Activated gamma-delta T cell (primary cell): ENCODE results near the gene HOXD9.

Experiments used
- DNase-seq: peaks from one replicate; lab custom pipeline; 2025; lab: John Stamatoyannopoulos, UW

The HOXD9 gene

DNA sequence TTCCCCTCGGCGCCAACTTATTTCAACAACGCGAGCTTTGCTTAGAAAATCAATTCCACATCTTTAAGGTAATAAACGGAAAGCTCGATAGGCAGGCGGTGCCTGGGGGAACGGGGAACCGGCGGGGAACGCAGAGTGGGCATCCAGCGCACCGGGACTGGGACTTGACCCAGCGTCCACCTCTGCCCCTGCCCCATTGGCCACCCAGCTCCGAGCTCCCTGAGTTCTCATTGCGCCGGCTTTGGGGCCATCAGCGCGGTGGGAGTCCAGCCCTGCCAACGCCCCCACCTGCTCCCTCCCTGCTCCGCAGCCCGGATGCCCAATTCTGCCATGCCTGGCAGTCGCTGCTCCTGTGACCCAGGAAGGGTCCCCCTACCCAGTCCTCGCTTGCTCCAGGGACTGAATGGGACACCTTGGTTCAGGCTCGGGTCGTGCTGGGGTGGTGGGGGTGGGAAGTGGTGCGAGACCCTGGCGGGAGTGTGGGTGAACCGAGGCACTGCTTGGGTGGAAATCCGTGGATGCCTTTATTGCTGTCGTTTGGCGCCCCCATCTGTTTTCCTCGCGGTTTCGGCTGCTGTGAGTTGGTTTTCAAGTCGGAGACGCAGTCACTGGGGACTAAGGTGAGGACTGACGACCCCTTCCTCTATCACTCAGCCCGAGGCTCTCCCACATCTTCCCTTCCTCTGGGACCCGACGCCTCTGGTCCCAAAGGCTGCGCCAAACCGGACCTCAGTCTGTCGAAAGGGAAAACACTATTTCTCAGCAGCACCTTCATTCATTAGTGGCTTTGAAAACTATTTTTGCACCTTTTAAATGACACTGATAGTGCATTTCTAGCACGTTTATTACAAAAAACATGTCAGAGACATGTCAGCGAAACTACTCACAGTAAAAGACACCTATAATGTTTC lies 36.4 kb upstream of the HOXD9 start:
- DNase-seq, result no peak

DNA sequence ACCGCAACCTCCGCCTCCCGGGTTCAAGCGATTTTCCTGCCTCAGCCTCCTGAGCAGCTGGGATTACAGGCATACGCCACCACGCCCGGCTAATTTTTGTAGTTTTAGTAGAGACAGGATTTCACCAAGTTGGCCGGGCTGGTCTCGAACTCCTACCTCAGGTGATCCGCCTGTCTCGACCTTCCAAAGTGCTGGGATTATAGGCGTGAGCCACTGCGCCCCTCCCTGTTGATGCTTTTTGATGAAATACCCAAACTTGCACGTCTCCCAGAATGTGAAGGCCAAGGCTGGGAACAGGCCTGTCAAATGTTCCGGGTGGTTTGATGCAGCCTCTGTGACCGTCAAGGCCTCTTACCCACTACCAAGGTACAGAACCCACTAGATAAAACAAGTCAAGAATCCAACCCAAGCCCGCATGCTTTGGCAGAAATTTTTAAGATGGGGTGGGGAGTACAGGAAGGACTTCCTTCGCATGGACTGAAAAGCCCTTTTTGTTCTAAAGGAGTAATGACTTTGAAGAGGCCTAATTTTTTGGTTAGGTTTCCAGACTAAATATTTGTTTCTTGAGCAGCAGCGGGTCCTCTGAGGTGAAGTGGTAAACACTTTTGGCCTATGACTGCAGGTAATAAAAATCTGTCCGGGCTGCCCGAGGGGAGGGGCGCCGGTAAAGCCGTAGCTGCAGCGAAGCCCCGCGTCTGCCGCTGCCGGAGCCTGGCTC lies 35.0 kb upstream of the HOXD9 start:
- DNase-seq, result no peak

DNA sequence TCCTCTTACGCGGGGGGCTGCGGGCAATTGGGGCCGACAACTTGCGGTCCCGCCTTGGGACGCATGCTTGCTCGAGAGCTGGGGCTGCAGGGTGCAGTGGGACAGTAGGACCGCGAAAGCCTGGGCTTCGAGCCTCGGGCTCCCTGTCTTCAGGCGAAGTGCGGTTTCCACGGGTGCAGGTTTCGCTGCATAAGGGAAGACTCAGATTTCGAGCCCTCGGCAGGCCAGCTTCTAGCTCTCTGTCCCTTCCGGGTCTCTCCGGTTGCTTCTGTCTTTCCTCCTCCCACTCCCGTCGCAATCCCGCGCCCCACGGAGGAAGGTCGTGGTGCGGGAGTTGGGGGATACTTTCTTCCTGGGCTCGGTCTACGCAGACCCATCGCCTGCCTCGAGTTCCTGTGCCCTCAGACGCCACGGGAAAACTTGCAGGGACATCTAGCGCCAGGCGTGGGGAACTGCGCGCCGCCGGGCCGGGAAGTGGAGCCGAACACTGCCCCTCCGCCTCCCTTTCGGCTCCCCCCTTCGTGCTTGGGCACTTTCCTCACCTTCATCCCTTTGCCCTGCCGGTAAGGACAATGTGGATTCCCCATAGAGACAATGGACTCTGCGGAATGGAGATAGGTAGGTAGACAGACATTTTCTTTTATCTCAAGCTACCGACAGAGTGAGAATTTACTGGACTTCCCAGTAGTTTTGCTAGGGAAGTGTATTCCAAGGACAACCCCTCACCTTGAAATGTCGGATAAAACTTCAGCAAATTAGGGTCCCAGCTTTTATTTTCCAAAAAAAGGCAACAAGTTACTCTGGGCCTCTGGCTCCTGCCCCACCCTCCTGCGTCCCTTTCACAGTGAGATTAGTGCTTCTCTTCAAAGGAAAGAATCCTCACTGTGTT lies 34.2 kb upstream of the HOXD9 start:
- DNase-seq, result no peak

DNA sequence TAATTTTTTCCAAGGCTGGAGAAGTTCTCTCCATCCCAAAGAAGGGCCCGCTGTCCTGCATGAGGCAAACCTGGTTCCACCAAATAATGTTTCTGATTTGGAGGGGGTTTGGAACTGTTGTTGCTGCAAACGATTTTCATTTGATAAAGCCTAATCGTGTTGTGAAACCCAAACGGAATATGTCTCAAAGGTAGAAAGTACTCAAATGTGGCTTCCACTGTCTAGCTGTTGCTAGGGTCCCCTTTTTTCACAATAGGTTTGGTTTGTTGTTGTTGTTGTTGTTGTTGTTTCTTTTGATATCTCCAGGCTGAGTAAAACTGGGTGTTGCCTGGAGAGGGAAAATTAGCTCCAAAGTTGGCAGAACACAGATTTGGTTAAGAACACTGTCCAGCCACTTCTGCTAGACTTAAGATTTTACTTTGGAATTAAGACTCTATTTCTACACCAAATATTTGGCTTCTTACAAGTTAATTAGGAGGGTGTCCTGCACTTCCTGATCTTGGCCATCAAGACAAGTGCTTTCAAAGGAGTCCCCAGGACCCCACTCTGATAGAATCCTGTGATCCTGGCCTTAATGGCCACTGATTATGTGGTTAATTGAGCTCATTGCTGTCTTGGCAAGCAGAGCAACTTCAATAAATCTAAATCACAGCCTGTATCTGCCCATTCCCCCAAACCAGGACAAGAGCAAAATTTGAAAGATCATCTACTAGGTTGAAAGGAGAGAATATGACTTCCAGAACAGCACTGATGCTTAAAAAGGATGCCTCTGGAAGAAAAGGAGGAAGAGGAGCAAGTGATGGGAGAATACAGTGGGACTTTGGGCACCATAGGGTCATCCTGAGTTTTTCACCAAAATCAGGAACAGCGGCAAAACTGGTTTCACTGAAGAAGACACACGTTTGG lies 33.3 kb upstream of the HOXD9 start:
- DNase-seq, result no peak

DNA sequence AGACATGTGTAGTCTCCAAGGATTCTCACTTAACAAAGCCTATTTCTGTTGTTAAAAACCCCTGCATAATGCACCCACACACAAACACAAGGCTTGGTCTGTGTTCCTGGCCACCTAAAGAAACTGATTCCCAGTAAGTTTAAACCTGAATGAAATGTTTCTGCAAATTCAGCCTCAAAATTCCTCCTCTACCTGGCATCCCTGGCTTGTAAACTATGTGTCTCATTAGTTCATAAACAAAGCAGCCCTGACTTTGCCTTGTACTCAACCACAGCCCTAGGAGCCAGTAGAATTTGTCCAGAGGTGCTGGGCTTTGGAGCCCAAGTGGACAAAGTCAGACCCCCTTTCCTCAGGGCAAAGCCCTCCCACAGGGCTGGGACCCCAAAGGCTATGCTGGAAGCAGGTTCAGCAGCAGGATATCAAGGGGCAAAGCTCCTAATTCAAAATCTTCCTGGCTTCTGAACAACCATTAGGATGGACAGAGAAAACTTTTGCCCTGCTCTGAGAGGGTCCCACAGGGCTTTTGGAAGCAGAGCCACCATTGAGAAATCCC lies 32.6 kb upstream of the HOXD9 start:
- DNase-seq, result no peak

DNA sequence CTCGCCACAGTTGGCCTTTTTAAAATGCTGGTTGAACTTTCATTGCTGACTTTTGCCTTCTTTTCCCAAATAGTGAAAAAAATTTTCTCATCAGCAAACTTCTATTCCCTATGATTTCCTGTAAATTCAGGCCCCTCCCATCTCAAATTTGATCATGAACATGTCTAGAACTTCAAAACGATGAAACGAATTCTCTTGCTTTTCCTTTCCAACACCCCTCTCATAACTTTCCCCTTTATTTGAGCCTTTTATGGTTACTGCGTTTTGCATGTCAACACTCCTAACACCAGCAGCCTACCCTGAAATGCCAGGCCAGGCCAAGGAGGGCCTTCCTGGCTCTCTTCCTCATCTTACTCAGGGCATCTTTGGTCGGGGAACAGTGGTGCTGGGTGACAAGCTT lies 31.7 kb upstream of the HOXD9 start:
- no peak for DNase-seq

DNA sequence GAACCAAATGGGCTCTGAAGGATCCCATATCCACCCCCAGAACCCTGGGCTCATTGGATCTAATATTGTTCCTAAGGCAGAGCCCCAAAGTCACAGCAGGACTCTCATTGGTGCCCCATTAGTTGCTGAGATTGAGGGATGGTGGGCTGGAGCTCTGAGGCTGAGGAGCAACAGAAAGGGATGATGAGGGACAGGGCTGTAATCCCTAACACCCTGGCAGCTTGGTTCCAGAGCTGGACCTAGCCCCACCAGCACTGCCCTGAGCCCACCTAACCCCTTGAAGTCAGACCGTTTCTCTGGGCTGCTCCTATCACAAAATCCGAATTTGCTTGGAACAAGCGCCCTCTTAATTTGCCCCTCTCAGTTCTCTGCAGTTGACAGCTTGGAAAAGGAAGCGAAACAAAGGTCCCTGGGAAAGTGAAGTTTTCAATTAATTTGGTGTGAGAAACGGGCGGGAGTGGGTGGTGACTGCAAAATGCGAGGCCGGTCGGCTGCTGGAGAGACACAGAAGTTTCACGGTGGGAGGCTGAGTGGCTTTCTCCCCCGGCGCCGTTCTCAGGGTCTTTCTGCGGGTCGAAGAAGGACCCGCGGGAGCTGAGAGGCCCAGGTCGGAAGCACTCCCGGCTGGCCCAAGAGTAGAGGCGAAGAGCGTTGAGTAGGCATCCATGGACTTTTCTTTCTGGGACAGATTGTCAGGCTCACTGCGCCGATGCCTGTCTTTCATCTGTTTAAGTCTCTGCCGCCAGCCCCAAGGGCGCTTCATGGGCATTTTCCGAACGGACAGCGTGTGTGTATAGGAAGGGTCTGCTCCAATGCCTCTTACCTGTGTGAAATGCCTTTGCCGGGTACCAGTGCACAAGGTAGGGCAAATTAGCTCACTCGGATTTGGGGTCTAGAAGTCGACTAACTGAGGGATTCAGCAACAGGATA lies 30.9 kb upstream of the HOXD9 start:
- no peak for DNase-seq

DNA sequence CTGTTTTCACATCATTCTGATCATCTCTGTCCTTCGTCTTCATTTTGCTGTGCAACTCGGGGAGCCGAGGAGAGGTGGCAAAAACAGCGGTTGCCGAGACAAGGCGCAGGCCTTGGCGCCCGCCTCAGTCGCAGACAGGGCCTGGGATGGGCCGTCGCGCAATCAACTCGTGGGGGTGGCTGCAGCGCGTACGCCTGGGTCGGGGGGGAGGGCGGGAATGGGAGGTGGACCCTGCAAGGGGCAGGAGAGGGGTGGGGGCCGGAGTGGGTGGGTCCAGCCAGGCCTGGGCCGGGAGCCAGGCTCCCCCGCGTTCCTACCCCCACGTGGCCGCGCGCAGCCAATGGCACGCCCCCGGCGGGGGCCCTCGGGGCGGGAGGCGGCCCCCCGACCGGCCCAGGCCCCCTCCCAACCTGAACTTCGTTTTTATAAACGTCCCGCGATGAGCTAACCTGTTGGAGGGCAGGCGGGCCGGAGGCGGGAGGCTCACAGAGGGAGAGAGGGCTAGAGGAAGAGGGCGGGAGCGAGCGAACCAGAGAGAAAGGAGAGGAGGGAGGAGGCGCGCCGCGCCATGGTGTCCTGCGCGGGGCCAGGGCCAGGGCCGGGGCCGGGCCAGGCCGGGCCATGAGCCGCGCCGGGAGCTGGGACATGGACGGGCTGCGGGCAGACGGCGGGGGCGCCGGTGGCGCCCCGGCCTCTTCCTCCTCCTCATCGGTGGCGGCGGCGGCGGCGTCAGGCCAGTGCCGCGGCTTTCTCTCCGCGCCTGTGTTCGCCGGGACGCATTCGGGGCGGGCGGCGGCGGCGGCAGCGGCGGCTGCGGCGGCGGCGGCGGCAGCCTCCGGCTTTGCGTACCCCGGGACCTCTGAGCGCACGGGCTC lies 30.0 kb upstream of the HOXD9 start, which contains the start of gene HOXD13:
TSS of gene HOXD13 (plus strand) at position 452 of the 875 bp plus-strand sequence. CDS start at position 622, 170 bp downstream.
- no peak for DNase-seq

DNA sequence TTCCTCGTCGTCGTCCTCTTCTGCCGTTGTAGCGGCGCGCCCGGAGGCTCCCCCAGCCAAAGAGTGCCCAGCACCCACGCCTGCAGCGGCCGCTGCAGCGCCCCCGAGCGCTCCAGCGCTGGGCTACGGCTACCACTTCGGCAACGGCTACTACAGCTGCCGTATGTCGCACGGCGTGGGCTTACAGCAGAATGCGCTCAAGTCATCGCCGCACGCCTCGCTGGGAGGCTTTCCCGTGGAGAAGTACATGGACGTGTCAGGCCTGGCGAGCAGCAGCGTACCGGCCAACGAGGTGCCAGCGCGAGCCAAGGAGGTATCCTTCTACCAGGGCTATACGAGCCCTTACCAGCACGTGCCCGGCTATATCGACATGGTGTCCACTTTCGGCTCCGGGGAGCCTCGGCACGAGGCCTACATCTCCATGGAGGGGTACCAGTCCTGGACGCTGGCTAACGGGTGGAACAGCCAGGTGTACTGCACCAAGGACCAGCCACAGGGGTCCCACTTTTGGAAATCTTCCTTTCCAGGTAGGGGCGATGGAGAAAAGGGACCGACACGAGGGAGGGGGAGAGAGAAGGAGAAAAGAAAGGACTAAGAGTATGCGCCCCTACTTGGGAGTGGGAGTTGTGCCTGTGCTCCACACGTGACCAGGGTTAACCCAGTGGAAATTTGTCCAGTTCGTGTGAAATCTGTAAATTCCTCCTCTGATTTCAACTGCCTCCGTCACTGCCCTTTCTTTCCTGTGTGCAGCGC lies 29.2 kb upstream of the HOXD9 start:
- no peak for DNase-seq

DNA sequence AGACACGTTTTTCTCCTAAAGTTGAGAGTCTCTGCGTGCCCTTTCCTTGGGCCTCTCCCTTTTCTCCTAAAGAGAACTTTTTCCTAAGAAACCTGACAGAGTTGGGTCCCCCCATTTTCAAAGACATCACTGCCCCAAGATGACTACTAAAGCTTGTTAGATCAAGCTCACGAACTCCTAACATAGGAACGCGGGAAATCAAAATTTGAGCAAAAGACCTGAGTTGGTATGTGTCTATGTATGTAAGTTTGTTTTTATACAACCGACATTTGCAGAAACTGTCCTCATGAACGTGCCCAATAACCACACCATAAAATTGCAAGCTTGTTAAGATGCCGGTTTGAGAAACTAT lies 28.6 kb upstream of the HOXD9 start:
- no peak for DNase-seq

DNA sequence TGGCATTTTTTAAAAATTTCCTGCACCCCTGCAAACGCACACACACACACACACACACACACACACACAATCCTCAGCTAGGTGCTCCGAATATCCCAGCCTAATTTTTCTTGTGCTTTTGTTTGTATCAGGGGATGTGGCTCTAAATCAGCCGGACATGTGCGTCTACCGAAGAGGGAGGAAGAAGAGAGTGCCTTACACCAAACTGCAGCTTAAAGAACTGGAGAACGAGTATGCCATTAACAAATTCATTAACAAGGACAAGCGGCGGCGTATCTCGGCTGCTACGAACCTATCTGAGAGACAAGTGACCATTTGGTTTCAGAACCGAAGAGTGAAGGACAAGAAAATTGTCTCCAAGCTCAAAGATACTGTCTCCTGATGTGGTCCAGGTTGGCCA lies 28.2 kb upstream of the HOXD9 start:
- no peak for DNase-seq

DNA sequence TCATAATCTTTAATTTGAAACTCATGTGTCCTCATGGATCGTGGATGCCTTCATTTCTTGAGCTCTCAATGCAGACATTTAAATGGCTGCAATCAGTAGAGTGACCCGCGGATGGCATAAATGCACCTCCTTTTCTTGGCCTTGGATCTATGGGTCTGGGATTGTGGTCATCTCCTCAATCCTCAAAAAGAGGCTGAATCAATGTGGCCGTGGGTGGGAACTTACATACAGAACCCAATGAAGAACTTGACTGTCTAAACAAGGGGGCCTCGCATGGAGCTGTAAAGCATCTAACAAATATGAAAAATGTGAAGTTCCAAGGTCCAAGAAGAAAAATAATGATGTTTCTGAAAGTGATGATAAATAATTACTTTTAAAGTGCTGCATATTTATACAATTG lies 27.1 kb upstream of the HOXD9 start:
- no peak for DNase-seq

DNA sequence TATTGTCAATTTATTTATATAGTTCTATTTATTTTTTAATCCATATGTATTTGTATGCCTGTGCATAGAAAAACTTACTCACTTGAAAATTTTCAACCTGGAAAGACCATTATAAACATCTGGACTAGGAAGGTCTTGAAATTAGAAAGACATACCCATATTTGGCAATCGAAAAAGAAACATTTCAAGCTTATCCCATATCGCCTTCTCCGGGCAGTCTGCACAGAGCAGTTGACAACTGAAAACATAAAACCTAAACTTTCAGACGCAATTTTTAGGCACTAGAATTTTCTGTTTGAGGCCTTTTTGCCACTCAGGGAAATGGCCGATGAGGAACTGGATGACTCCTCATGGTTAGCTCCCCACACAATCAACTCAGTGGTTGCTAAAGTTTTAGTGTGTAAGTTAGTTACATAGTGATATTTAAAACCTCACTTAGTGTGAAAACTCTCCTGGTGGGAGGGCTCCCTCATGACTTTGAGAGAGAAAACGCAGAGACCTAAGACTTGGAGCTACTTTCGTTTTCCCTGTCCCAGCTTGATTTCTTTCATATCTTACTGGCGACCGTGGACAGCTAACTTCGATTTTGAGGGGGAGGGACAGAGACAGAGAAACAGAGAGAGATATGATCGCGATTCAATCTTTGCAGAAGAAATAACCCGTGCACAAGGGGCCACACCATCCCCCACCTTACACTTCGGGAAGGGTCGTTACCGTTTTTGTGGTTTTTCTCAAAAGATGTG lies 26.1 kb upstream of the HOXD9 start:
- no peak for DNase-seq

DNA sequence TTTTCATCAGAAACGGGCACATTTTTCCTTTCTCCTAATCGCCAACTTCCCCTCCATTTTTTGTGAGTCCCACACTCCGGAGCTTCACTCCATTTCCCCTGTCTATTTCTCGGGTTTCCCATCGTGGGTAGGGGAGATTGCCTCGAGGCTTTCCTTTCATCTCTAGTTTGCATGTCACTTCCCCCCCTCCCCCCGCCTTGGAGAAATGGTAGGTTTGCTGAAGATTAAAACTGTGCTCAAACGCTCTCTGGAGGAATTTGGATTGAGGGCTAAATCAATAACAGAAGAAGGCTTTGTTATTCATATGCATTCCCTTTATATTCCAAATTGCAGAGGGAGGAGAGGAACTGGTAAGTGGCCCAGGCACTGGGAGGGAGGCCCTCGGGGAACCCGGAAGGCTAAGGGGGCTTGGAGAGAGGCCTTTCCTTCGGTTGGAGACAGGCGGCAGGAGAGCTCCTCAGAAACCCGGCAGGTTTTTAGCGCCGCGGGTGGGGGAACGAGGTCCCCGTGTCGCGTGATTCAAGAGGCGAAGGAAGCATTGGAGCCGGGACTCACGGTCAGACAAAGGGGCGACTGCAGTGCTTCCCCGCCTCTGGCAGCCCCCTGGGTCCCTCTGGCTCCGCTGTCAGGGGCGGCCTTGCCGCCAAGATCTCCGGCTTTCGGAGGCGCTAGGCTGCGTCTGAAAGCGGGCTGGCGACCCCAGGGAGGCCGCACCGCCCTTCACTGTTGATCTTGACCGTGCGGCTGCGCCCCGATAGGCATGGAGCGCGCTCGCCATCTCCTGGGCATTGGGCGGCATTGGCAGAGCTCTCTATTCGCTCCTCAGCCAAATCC lies 25.3 kb upstream of the HOXD9 start:
- DNase-seq, result no peak

DNA sequence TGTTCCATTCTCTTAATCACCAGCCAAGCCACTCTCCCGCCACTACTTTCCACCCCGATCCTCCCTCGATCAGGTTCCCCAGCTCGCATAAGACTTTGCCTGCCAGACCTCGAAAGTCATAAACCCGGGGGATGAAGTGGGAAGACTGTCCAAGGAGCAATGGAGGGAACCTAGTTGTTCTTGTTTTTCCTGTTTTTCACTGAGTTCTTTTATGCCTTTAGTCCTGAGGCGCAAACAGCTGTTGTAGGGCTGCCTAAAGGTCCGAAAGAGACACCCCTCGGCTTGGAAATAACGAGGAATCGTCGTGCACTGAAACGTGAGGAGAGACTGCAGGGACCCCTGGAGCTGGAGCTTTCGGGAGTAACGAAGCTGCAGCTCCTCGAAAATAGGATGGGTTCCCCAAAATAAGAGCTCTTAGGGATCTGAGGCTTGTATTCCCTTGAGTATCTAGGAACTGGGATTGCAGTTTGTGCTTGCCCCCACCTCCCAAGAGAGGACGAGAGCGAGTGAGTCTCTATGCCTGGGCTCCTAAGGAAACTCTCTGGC lies 24.6 kb upstream of the HOXD9 start:
- no peak for DNase-seq
